Breast epithelium (tissue), 3 donors: ENCODE results near the gene SLC6A8.

Experiments used
- CTCF ChIP-seq, 3 donors: fragments of 450-650 bp; IDR thresholded peaks; one replicate each; pipeline ENCODE4 v1.5.1; 2016 to 2017; ENCODE audit warnings: antibody characterized with exemption in 3 of 3, mild to moderate bottlenecking in 3 of 3, moderate library complexity in 3 of 3
- POLR2A ChIP-seq: fragments of 450-650 bp; IDR thresholded peaks from one replicate; pipeline ENCODE4 v1.6.1; 2016; ENCODE audit warnings: antibody characterized with exemption, mild to moderate bottlenecking, moderate library complexity
- POLR2AphosphoS5 ChIP-seq, 3 donors: sonication (generic); formaldehyde crosslinking; IDR thresholded peaks; one replicate each; pipeline ENCODE4 v1.6.1; 2017; ENCODE audit warnings: antibody characterized with exemption in 3 of 3

GRCh38 chrX:153739754-153740486 lies 52.2 kb downstream of the SLC6A8 start:
- TF ChIP-seq POLR2A (no peak), CTCF (IDR thresholded peaks at IDR 0.05) (no peak), POLR2AphosphoS5 (IDR thresholded peaks at IDR 0.05) (no peak)
